HG03064 (cell line): ENCODE data around the gene MIA2.
"Not testable (repeated sequence)": the region's sequence is repeated elsewhere in the genome, so short reads cannot be mapped to it uniquely, and the experiment has no call there.

Experiments
- ATAC-seq: cut with Tn5 transposase; IDR thresholded peaks from one replicate; pipeline ENCODE4 v1.9.1; 2021; ENCODE audit warnings: low read depth; ENCODE audit not compliant: unreplicated experiment

MIA2 gene

GRCh38 chr14:39319381-39319780 lies 85.7 kb downstream of the MIA2 start:
- ATAC-seq: no peak

GRCh38 chr14:39320318-39320717 lies 86.6 kb downstream of the MIA2 start:
- ATAC-seq: no peak

- no peak for ATAC-seq
These were observed 89.1 kb downstream of the MIA2 start for GRCh38 chr14:39322807-39323206.

- ATAC-seq: no peak
These were observed 90.4 kb downstream of the MIA2 start for GRCh38 chr14:39324097-39324496.

GRCh38 chr14:39339003-39339402 lies 105.3 kb downstream of the MIA2 start:
- ATAC-seq: no peak

- ATAC-seq: not testable (repeated sequence)
These were observed 107.4 kb downstream of the MIA2 start for GRCh38 chr14:39341126-39341525.

- no peak for ATAC-seq
These were observed 109.1 kb downstream of the MIA2 start for GRCh38 chr14:39342768-39343167.

GRCh38 chr14:39343614-39344013 lies 109.9 kb downstream of the MIA2 start:
- ATAC-seq: no peak

- ATAC-seq: no peak
These were observed 117.2 kb downstream of the MIA2 start for GRCh38 chr14:39350866-39351265.

GRCh38 chr14:39351708-39352107 lies 118.0 kb downstream of the MIA2 start:
- no peak for ATAC-seq

GRCh38 chr14:39359069-39359468 lies 125.4 kb downstream of the MIA2 start:
- ATAC-seq: not testable (repeated sequence)

- ATAC-seq: no peak
These were observed 126.6 kb downstream of the MIA2 start for GRCh38 chr14:39360316-39360715.

GRCh38 chr14:39361556-39361955 lies 127.8 kb downstream of the MIA2 start:
- not testable (repeated sequence) for ATAC-seq

GRCh38 chr14:39364509-39364908 lies 130.8 kb downstream of the MIA2 start:
- no peak for ATAC-seq

- ATAC-seq: no peak
These were observed 131.6 kb downstream of the MIA2 start for GRCh38 chr14:39365354-39365753.

GRCh38 chr14:39366460-39367386 lies 133.0 kb downstream of the MIA2 start:
- ATAC-seq: no peak

GRCh38 chr14:39367387-39367751 lies 133.7 kb downstream of the MIA2 start:
- no peak for ATAC-seq

- no peak for ATAC-seq
These were observed 134.7 kb downstream of the MIA2 start for GRCh38 chr14:39368261-39368959.

- no peak for ATAC-seq
These were observed 135.3 kb downstream of the MIA2 start for GRCh38 chr14:39369029-39369428.

GRCh38 chr14:39370415-39370814 lies 136.7 kb downstream of the MIA2 start:
- no peak for ATAC-seq

GRCh38 chr14:39372656-39373055 lies 138.9 kb downstream of the MIA2 start:
- no peak for ATAC-seq

GRCh38 chr14:39374851-39375250 lies 141.1 kb downstream of the MIA2 start:
- no peak for ATAC-seq
